Endothelial cell of umbilical vein (primary cell): Measurements from ENCODE around the gene SPINT4. TPM values are rescaled to one million over a fixed set of nuclear protein-coding genes. Genes with fewer than 3 reads are reported as not detected.

ENCODE experiments used
- BruUV-seq: library from RNA; stranded (reverse); fragments of 400-500 nt; replicated peaks from 2 replicates; lab custom pipeline; 2021; lab: Mats Ljungman, UMichigan
- CTCF ChIA-PET: fragments of 300-600, 350-600 bp; sonication (Branson Sonifier 250); formaldehyde crosslinking; loops from one replicate; lab custom pipeline; 2021; ENCODE audit warnings: antibody characterized with exemption, inconsistent platforms; lab: Charles Lee
- POLR2A ChIA-PET: fragments of 300-600, 350-600 bp; sonication (Branson Sonifier 250); formaldehyde crosslinking; loops from one replicate; lab custom pipeline; 2021; ENCODE audit warnings: antibody characterized with exemption, inconsistent platforms; lab: Charles Lee
- DNase-seq: peaks from one replicate; pipeline ENCODE4 v3.0.0-alpha.2; 2011; ENCODE audit warnings: low read depth, low spot score
- FAIRE-seq: peaks from 2 replicates; lab custom pipeline; 2011; peaks lifted over from hg19 to GRCh38; lab: Jason Lieb, UNC
- H2AFZ ChIP-seq: 2 replicates; pipeline ENCODE4 v1.6.0; 2012; ENCODE audit warnings: low read depth, low read length, control low read depth, inconsistent platforms
- H3K27ac ChIP-seq: 2 replicates; pipeline ENCODE4 v1.5.1; 2011; ENCODE audit warnings: low read depth, mild to moderate bottlenecking, control low read depth, low read length, moderate library complexity; ENCODE audit not compliant: insufficient read depth
- H3K27me3 ChIP-seq, 2 experiments: 2 replicates each; pipeline versions ENCODE4 v1.6.0 to v1.6.1; 2011; ENCODE audit warnings: low read length in 2 of 2, mixed read lengths in 1 of 2; ENCODE audit not compliant: control insufficient read depth in 2 of 2, insufficient read depth in 2 of 2
- H3K36me3 ChIP-seq, 2 experiments: 2 replicates in 1 of 2; 3 replicates in 1 of 2; pipeline ENCODE4 v1.5.1; 2011; ENCODE audit warnings: low read length in 2 of 2, mild to moderate bottlenecking in 1 of 2, moderate library complexity in 1 of 2; ENCODE audit not compliant: control insufficient read depth in 2 of 2, insufficient read depth in 2 of 2; ENCODE audit errors: extremely low read depth in 1 of 2
- H3K4me1 ChIP-seq: 3 replicates; pipeline ENCODE4 v1.5.1; 2011; ENCODE audit warnings: mild to moderate bottlenecking, low read length; ENCODE audit not compliant: control insufficient read depth, insufficient read depth; ENCODE audit errors: extremely low read depth
- H3K4me2 ChIP-seq: 2 replicates; pipeline ENCODE4 v1.6.1; 2011; ENCODE audit warnings: low read length, control low read depth, mixed read lengths; ENCODE audit not compliant: insufficient read depth
- H3K4me3 ChIP-seq, 3 experiments: fragments of 200-600 bp in 1 of 3; sonication (generic), shearing (Covaris generic) in 1 of 3; replicated peaks in 1 of 3; 2 replicates each; pipeline ENCODE4 v1.5.1; 2011 to 2016; ENCODE audit warnings: control low read depth in 3 of 3, low read length in 3 of 3, mild to moderate bottlenecking in 2 of 3, inconsistent platforms in 1 of 3, low read depth in 1 of 3, moderate library complexity in 1 of 3; ENCODE audit not compliant: insufficient read depth in 1 of 3
- H3K79me2 ChIP-seq: 2 replicates; pipeline ENCODE4 v1.6.0; 2012; ENCODE audit warnings: low read length, inconsistent platforms; ENCODE audit not compliant: control insufficient read depth, insufficient read depth
- H3K9ac ChIP-seq: replicated peaks from 2 replicates; pipeline ENCODE3; 2011; ENCODE audit warnings: low read length, control low read depth; ENCODE audit not compliant: insufficient read depth; ENCODE audit errors: extremely low read depth
- H3K9me1 ChIP-seq: replicated peaks from 3 replicates; pipeline ENCODE4 v1.6.0; 2011; ENCODE audit warnings: mild to moderate bottlenecking, low read length; ENCODE audit not compliant: control insufficient read depth, insufficient read depth; ENCODE audit errors: extremely low read depth
- H3K9me3 ChIP-seq: replicated peaks from 2 replicates; pipeline ENCODE4 v1.5.1; 2012; ENCODE audit warnings: low read length, inconsistent platforms; ENCODE audit not compliant: control insufficient read depth, insufficient read depth
- H4K20me1 ChIP-seq: replicated peaks from 2 replicates; pipeline ENCODE3; 2011; ENCODE audit warnings: mild to moderate bottlenecking, low read length; ENCODE audit not compliant: control insufficient read depth, insufficient read depth; ENCODE audit errors: extremely low read depth
- CTCF ChIP-seq, 2 donors: IDR thresholded peaks; 1 replicate in 1 of 2; 2 replicates in 1 of 2; pipeline ENCODE4 v1.5.1; 2011; ENCODE audit warnings: low read length in 2 of 2, mild to moderate bottlenecking in 2 of 2, moderate library complexity in 2 of 2, control low read depth in 1 of 2, inconsistent platforms in 1 of 2, low read depth in 1 of 2; ENCODE audit not compliant: insufficient read depth in 1 of 2; ENCODE audit errors: extremely low read depth in 1 of 2
- EZH2 ChIP-seq: IDR thresholded peaks from 2 replicates; pipeline ENCODE4 v1.6.1; 2012; ENCODE audit warnings: borderline replicate concordance, low read depth, mild to moderate bottlenecking, moderate library complexity, low read length, inconsistent platforms; ENCODE audit not compliant: severe bottlenecking
- FOS ChIP-seq: IDR thresholded peaks from 2 replicates; pipeline ENCODE4 v1.6.1; 2011; ENCODE audit warnings: mild to moderate bottlenecking, low read length, moderate library complexity, borderline replicate concordance; ENCODE audit not compliant: insufficient read depth
- GATA2 ChIP-seq: IDR thresholded peaks from 2 replicates; pipeline ENCODE4 v1.7.0; 2011; ENCODE audit warnings: low read depth, mild to moderate bottlenecking, moderate library complexity, mixed read lengths, low read length; ENCODE audit not compliant: insufficient read length, insufficient read depth
- JUN ChIP-seq: IDR thresholded peaks from 2 replicates; pipeline ENCODE4 v1.6.1; 2011; ENCODE audit warnings: borderline replicate concordance, low read depth; ENCODE audit not compliant: insufficient read length, insufficient read depth
- MAX ChIP-seq: IDR thresholded peaks from 2 replicates; pipeline ENCODE4 v1.6.1; 2011; ENCODE audit not compliant: insufficient read depth, insufficient read length
- MYC ChIP-seq: IDR thresholded peaks from one replicate; pipeline ENCODE4 v1.6.1; 2011; ENCODE audit warnings: mild to moderate bottlenecking, low read depth, low read length
- POLR2A ChIP-seq: IDR thresholded peaks from 2 replicates; pipeline ENCODE4 v1.6.1; 2012; ENCODE audit warnings: low read depth, mild to moderate bottlenecking, control low read depth, low read length
- POLR2AphosphoS5 ChIP-seq: IDR thresholded peaks from 2 replicates; pipeline ENCODE4 v1.6.1; 2012; ENCODE audit warnings: low read depth, mild to moderate bottlenecking, control low read depth, low read length, moderate library complexity; ENCODE audit not compliant: insufficient read depth
- dilution Hi-C: fragments of 300-500 bp; cut with MboI; formaldehyde crosslinking; loops from one replicate; pipeline ENCODE4 v1.15.0; 2019; ENCODE audit warnings: low sequenced_read_pairs; ENCODE audit not compliant: extremely low pct_ligation_motif_present
- intact Hi-C: fragments of 100-400 bp; cut with micrococcal nuclease; formaldehyde crosslinking; loops from one replicate; pipeline ENCODE4 v1.10.0; 2022
- polyA plus RNA-seq, 4 experiments: library from polyadenylated mRNA; depleted of rRNA in 3 of 4; stranded (reverse) in 3 of 4; unstranded in 1 of 4; fragments of >200 nt; gene quantifications; 2 replicates each; pipeline versions ENCODE4 v1.2.1 to v1.2.3, GENCODE V29; 2011 to 2012; ENCODE audit warnings: missing spikeins in 1 of 4
- total RNA-seq: library from RNA; stranded (reverse); gene quantifications from 2 replicates; pipeline ENCODE4 v1.2.3, GENCODE V29; 2021

Gene SPINT4
- total and polyA plus RNA-seq, 2 donors (not counting 3 experiments of a cell fraction or from before 2014, with no cell fraction given): not detected

GRCh38 chr20:45751721-45752120 lies 29.6 kb downstream of the SPINT4 start:
- intact Hi-C loops (no loop called here), dilution Hi-C loops (no loop called here)
- H3K9me3 ChIP-seq: no peaks in the 10 kb centered on the region
- H2AFZ ChIP-seq: no peak overlapping the region
- no peaks in the 10 kb centered on the region for H3K9me1 ChIP-seq
- DNase-seq (no peak), FAIRE-seq (no peak)
- no peaks in the 10 kb centered on the region for H3K36me3 ChIP-seq
- no peaks in the 10 kb centered on the region for H3K79me2 ChIP-seq
- POLR2A ChIA-PET: no interaction called here
- H4K20me1 ChIP-seq: no peaks in the 10 kb centered on the region
- TF ChIP-seq MAX (no peak), POLR2AphosphoS5 (no peak), FOS (no peak), CTCF (IDR thresholded peaks at IDR 0.05; ENCODE audit: extremely low read depth in 1 of 2, insufficient read depth in 1 of 2, low read depth in 1 of 2, low read length in 2 of 2) (no peak), GATA2 (no peak), POLR2A (no peak), JUN (no peak), EZH2 (no peak), MYC (no peak)
- H3K4me3 ChIP-seq: no peak overlapping the region
- CTCF ChIA-PET: interaction anchor here (1.5 to 1.6 kb wide), 2 partner anchors 19 to 640 kb away, joined by 4 to 8 read pairs; no protein-coding TSS in a partner anchor
- H3K4me2 ChIP-seq: no peak overlapping the region
- no peaks in the 10 kb centered on the region for H3K4me1 ChIP-seq
- no peak overlapping the region for H3K9ac ChIP-seq
- peaks cover 5 to 7% of the 10 kb centered on the region in 2 experiments for H3K27me3 ChIP-seq
- H3K27ac ChIP-seq: no peak overlapping the region
- no TSS peak for BruUV-seq
